ENCODE data around the gene PUS7. TPM values are rescaled to one million over a fixed set of nuclear protein-coding genes. Genes with fewer than 3 reads are reported as not detected.

The PUS7 gene
- total and polyA plus RNA-seq, 2 of the 8 experiments (the other 6 are each of a cell fraction or from before 2014, with no cell fraction given): 18.9 to 65.2 TPM

DNA sequence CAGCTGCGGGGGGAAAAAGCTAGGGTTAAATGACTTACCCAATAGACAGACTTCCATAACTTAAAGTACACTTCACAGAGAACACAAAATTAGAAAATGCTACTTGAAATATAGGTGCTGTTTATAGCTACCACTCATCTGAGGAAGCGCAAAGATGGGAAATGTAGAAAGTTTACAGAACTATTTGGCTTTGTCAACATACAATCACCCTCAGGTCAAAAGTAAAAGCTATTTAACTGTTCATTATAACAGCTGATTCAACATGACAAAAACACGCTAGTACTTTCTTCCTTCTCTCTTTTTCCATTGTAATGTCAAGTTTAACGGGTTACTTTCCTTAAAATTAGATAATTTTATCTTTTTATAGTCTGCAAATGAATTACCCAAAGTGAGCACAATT is 51.2 kb downstream of the PUS7 start (continued):
- TF ChIP-seq CHD2 (IDR thresholded peaks at IDR 0.05; ENCODE audit: low read length) (no peak), SIX5 (IDR thresholded peaks at IDR 0.05; ENCODE audit: low read depth, low read length) (no peak), TCF12 (IDR thresholded peaks at IDR 0.05; ENCODE audit: low read depth, low read length) (no peak)
